Testis (tissue), 2 donors: ENCODE results near the gene TXNRD1.

Experiments used
- CTCF ChIP-seq, 3 experiments: fragments of 450-650 bp in 2 of 3; fragments of 200-600 bp in 1 of 3; sonication (generic) in 1 of 3; IDR thresholded peaks; one replicate each; pipeline ENCODE4 v1.5.1; 2016 to 2019; ENCODE audit warnings: antibody characterized with exemption in 3 of 3, mild to moderate bottlenecking in 2 of 3, moderate library complexity in 1 of 3
- POLR2A ChIP-seq: fragments of 450-650 bp; IDR thresholded peaks from one replicate; pipeline ENCODE4 v1.6.1; 2017; ENCODE audit warnings: antibody characterized with exemption, mild to moderate bottlenecking, moderate library complexity

- TF ChIP-seq CTCF (IDR thresholded peaks at IDR 0.05) (no peak), POLR2A (no peak)
These were observed 93.9 kb downstream of the TXNRD1 start for GRCh38 chr12:104309446-104309993.
